Suprapubic skin (tissue), 4 donors: Measurements from ENCODE around the gene OPA3.

Experiments used
- CTCF ChIP-seq, 2 donors: fragments of 200-600 bp in 1 of 2; fragments of 450-650 bp in 1 of 2; sonication (generic) in 1 of 2; IDR thresholded peaks; one replicate each; pipeline ENCODE4 v1.5.1; 2016 to 2019; ENCODE audit warnings: antibody characterized with exemption in 2 of 2, mild to moderate bottlenecking in 1 of 2, moderate library complexity in 1 of 2
- EP300 ChIP-seq: sonication (generic); formaldehyde crosslinking; IDR thresholded peaks from one replicate; pipeline ENCODE4 v1.6.1; 2017; ENCODE audit warnings: antibody characterized with exemption
- POLR2A ChIP-seq, 2 donors: fragments of 450-650 bp; IDR thresholded peaks; one replicate each; pipeline ENCODE4 v1.6.1; 2017; ENCODE audit warnings: antibody characterized with exemption in 2 of 2, mild to moderate bottlenecking in 2 of 2, moderate library complexity in 2 of 2
- POLR2AphosphoS5 ChIP-seq, 3 donors: sonication (generic); formaldehyde crosslinking; IDR thresholded peaks; one replicate each; pipeline ENCODE4 v1.6.1; 2017; ENCODE audit warnings: antibody characterized with exemption in 3 of 3

- TF ChIP-seq POLR2A (IDR thresholded peaks at IDR 0.05) (no peak), EP300 (no peak), CTCF (IDR thresholded peaks at IDR 0.05) (no peak), POLR2AphosphoS5 (IDR thresholded peaks at IDR 0.05) (no peak)
These were observed 15.9 kb downstream of the OPA3 start for GRCh38 chr19:45568732-45569131.
